Heart right ventricle (tissue), 16 donors: ENCODE measurements around the gene FEM1C. TPM values are rescaled to one million over a fixed set of nuclear protein-coding genes. Genes with fewer than 3 reads are reported as not detected.

Experiments used
- ATAC-seq, 8 donors: fragments of 200-7000 bp; cut with Tn5 transposase; one replicate each; pipeline ENCODE4 v1.9.1; 2020; ENCODE audit warnings: mild to moderate bottlenecking in 8 of 8, moderate library complexity in 8 of 8, moderate number of reproducible peaks in 1 of 8
- DNase-seq, 2 donors: peaks; one replicate each; pipeline ENCODE4 v3.0.0-alpha.2; 2020
- H3K27ac ChIP-seq, 10 donors: fragments of 200-600 bp; sonication (generic) in 2 of 10; one replicate each; pipeline versions ENCODE4 v1.5.0 to v1.8.0; 2020 to 2022; ENCODE audit warnings: mild to moderate bottlenecking in 3 of 10
- H3K27me3 ChIP-seq, 7 donors: fragments of 200-600 bp; one replicate each; pipeline ENCODE4 v1.8.0; 2021 to 2022; ENCODE audit warnings: mild to moderate bottlenecking in 2 of 7
- H3K36me3 ChIP-seq, 9 donors: fragments of 200-600 bp; sonication (generic) in 1 of 9; one replicate each; pipeline versions ENCODE4 v1.5.0 to v1.8.0; 2020 to 2022; ENCODE audit warnings: mild to moderate bottlenecking in 2 of 9
- H3K4me1 ChIP-seq, 9 donors: fragments of 200-600 bp; sonication (generic) in 1 of 9; one replicate each; pipeline versions ENCODE4 v1.5.0 to v1.8.0; 2020 to 2022; ENCODE audit warnings: mild to moderate bottlenecking in 4 of 9
- H3K4me3 ChIP-seq, 10 donors: fragments of 200-600 bp; sonication (generic) in 2 of 10; one replicate each; pipeline versions ENCODE4 v1.5.0 to v1.8.0; 2020 to 2022; ENCODE audit warnings: mild to moderate bottlenecking in 7 of 10, moderate library complexity in 2 of 10
- H3K9me3 ChIP-seq, 11 donors: fragments of 200-600 bp in 10 of 11; sonication (generic) in 2 of 11; one replicate each; pipeline versions ENCODE4 v1.5.0 to v1.8.0; 2013 to 2022; ENCODE audit warnings: mild to moderate bottlenecking in 2 of 11, control low read depth in 1 of 11, moderate library complexity in 1 of 11
- CTCF ChIP-seq, 9 donors: fragments of 200-600 bp; sonication (generic) in 2 of 9; IDR thresholded peaks; one replicate each; pipeline versions ENCODE4 v1.5.0 to v1.8.0; 2021 to 2022; ENCODE audit warnings: antibody characterized with exemption in 9 of 9, mild to moderate bottlenecking in 5 of 9, moderate library complexity in 1 of 9
- WGBS, 2 donors: extraction: QIAGEN DNeasy Blood & Tissue Kit; methylation state at CpG; one replicate each; pipeline ENCODE4 v1.1.7; 2013; ENCODE audit warnings: inconsistent platforms in 1 of 2; 5-methylcytosine and 5-hydroxymethylcytosine counted together
- intact Hi-C, 10 donors: fragments of 100-400 bp; cut with DNase I; formaldehyde crosslinking; loops; one replicate each; pipeline versions ENCODE4 v1.11.1 to v1.14.2; 2022
- polyA plus RNA-seq, 2 donors: library from polyadenylated mRNA; stranded (reverse); fragments of 200-250 nt; gene quantifications; one replicate each; pipeline ENCODE4 v1.2.3, GENCODE V29; 2013
- total RNA-seq, 10 donors: library from RNA; stranded (reverse); fragmentation: NEBNext Ultra II Directional in 3 of 10; extraction: Animal tissue kit (Norgen Biotek cat#: 25700) in 3 of 10; gene quantifications; one replicate each; pipeline versions ENCODE4 v1.2.1 to v1.2.4, GENCODE V29; 2021 to 2023
- donor health status: Arrhythmogenic right ventricular cardiomyopathy.
- donor health status: ischemic (EF 13 %, LVEDD 7.1; RV severe dilation, severe dysfunction).
- donor health status: healthy with polysubstance abuse.
- donor health status: DM: no; HTN: yes; CAD: no.
- donor health status: DM: no; HTN: no; CAD: no.
- donor health status: ischemic (EF 25% LVEDD 6.9; RV normal size, moderate dysfunction).
- donor health status: ischemic (EF 25% LVEDD 5.7; RV mildly dilated, moderate dysfunction).
- donor health status: healthy.
- donor health status: DM: yes; HTN: yes; CAD: no.
- donor health status: Ischemic cardiomyopathy.
- donor health status: ischemic (EF 35%, LVEDD 5.7; RV mildly dilated, moderate dysfunction).
- donor health status: nonischemic (EF 11% LVEDD 7.7; RV severe dilation, severe dysfunction).
- donor health status: DM: yes; HTN: yes; CAD: no.
- donor health status: PGD.
- donor health status: ischemic (EF 29% LVEDD 5.4; RV normal size, mild dysfunction).
- donor health status: nonischemic (EF 23%, LVEDD 6.1; RV moderate dilation, normal function).

The FEM1C gene
- total and polyA plus RNA-seq, 12 donors = 17.8 to 72.2 (median 53.9) TPM

GRCh38 chr5:115477581-115477980, 67.0 kb downstream of the FEM1C start:
- DNase-seq (no peak), ATAC-seq (no peak)
- H3K27me3 ChIP-seq = no peaks in the 10 kb centered on the region
- 81 to 82% methylated on average over 7 of the region's 7 CpGs for WGBS, 2 donors
- H3K4me1 ChIP-seq = peaks cover 0 to 12% (median 6%) of the 10 kb centered on the region in 9 donors
- H3K9me3 ChIP-seq = no peaks in the 10 kb centered on the region
- no peaks in the 10 kb centered on the region for H3K36me3 ChIP-seq
- intact Hi-C loops = no loop called here
- H3K4me3 ChIP-seq = no peak overlapping the region
- no peak overlapping the region for H3K27ac ChIP-seq
- no peak for TF ChIP-seq CTCF (IDR thresholded peaks at IDR 0.05)

- ATAC-seq (no peak), DNase-seq (no peak)
- intact Hi-C loops = no loop called here
- TF ChIP-seq CTCF (IDR thresholded peaks at IDR 0.05) = no peak
- Histone ChIP-seq H3K36me3 (no peaks in the 10 kb centered on the region), H3K27ac (no peak overlapping the region), H3K4me3 (no peak overlapping the region), H3K27me3 (no peaks in the 10 kb centered on the region), H3K4me1 (peaks cover 0 to 23% (median 20%) of the 10 kb centered on the region in 9 donors), H3K9me3 (no peaks in the 10 kb centered on the region)
Observed at GRCh38 chr5:115475788-115476187, 68.8 kb downstream of the FEM1C start.

- no peaks in the 10 kb centered on the region for H3K27me3 ChIP-seq
- no peak overlapping the region for H3K4me3 ChIP-seq
- WGBS, 2 donors = 18 to 35% methylated on average over 6 of the region's 6 CpGs
- no peaks in the 10 kb centered on the region for H3K36me3 ChIP-seq
- DNase-seq (peak; percentile 32 to 54), ATAC-seq (peak; percentile 72 to 85 (median 78))
- no peak for TF ChIP-seq CTCF (IDR thresholded peaks at IDR 0.05)
- peak overlapping the region in 6 of 10 donors; percentile 17 to 47 (median 30) for H3K27ac ChIP-seq
- intact Hi-C loops = loop anchor here in 1 of 10 donors (5.0 kb wide), 1 partner anchor 95 kb away; no protein-coding TSS in a partner anchor
- H3K4me1 ChIP-seq = peaks cover 0 to 26% (median 20%) of the 10 kb centered on the region in 9 donors
- no peaks in the 10 kb centered on the region for H3K9me3 ChIP-seq
Observed at GRCh38 chr5:115472271-115473025, 72.1 kb downstream of the FEM1C start.

GRCh38 chr5:115471345-115472063, 73.1 kb downstream of the FEM1C start:
- ATAC-seq (peak in 7 of 8 donors; percentile 73 to 97 (median 83)), DNase-seq (peak; percentile 36 to 43)
- no peaks in the 10 kb centered on the region for H3K9me3 ChIP-seq
- TF ChIP-seq CTCF (IDR thresholded peaks at IDR 0.05) = no peak
- WGBS, 2 donors = 55 to 61% methylated on average over 6 of the region's 6 CpGs
- peak overlapping the region in 5 of 10 donors; percentile 17 to 43 (median 20) for H3K27ac ChIP-seq
- H3K36me3 ChIP-seq = no peaks in the 10 kb centered on the region
- peaks cover 0 to 26% (median 20%) of the 10 kb centered on the region in 9 donors for H3K4me1 ChIP-seq
- no peak overlapping the region for H3K4me3 ChIP-seq
- H3K27me3 ChIP-seq = no peaks in the 10 kb centered on the region
- intact Hi-C loops = loop anchor here in 1 of 10 donors (5.0 kb wide), 1 partner anchor 94 kb away; no protein-coding TSS in a partner anchor
